Measurements from ENCODE around the gene SCART1.
"Not testable (repeated sequence)": the region's sequence is repeated elsewhere in the genome, so short reads cannot be mapped to it uniquely, and the experiment has no call there.

SCART1 gene

GRCh38 chr10:133474027-133474426 lies 20.3 kb downstream of the SCART1 start:
- no peak for DNase-seq (ENCODE audit: low read depth in 2 of 2)

GRCh38 chr10:133474665-133475424 lies 21.1 kb downstream of the SCART1 start:
- DNase-seq (ENCODE audit: low read depth in 2 of 2) = no peak

GRCh38 chr10:133475425-133475734 lies 21.6 kb downstream of the SCART1 start:
- DNase-seq (ENCODE audit: low read depth in 2 of 2) = no peak

- DNase-seq (ENCODE audit: low read depth in 2 of 2) = no peak
Measured at GRCh38 chr10:133475821-133476640, 22.3 kb downstream of the SCART1 start.

GRCh38 chr10:133476641-133476990 lies 22.9 kb downstream of the SCART1 start:
- DNase-seq (ENCODE audit: low read depth in 2 of 2) = no peak

- no peak for DNase-seq (ENCODE audit: low read depth in 2 of 2)
Measured at GRCh38 chr10:133481086-133481643, 27.4 kb downstream of the SCART1 start.

GRCh38 chr10:133481657-133482056 lies 27.9 kb downstream of the SCART1 start:
- no peak for DNase-seq (ENCODE audit: low read depth in 2 of 2)

- DNase-seq (ENCODE audit: low read depth in 2 of 2) = no peak
Measured at GRCh38 chr10:133484818-133485217, 31.1 kb downstream of the SCART1 start.

- DNase-seq (ENCODE audit: low read depth in 2 of 2) = no peak
Measured at GRCh38 chr10:133487085-133487484, 33.3 kb downstream of the SCART1 start.

GRCh38 chr10:133488354-133488753 lies 34.6 kb downstream of the SCART1 start:
- DNase-seq (ENCODE audit: low read depth in 2 of 2) = no peak

- DNase-seq (ENCODE audit: low read depth in 2 of 2) = no peak
Measured at GRCh38 chr10:133489816-133490588, 36.3 kb downstream of the SCART1 start.

GRCh38 chr10:133493562-133493961 lies 39.8 kb downstream of the SCART1 start:
- DNase-seq (ENCODE audit: low read depth in 2 of 2) = not testable (repeated sequence)

- not testable (repeated sequence) for DNase-seq (ENCODE audit: low read depth in 2 of 2)
Measured at GRCh38 chr10:133497363-133497762, 43.6 kb downstream of the SCART1 start.

- DNase-seq (ENCODE audit: low read depth in 2 of 2) = not testable (repeated sequence)
Measured at GRCh38 chr10:133499176-133499575, 45.4 kb downstream of the SCART1 start.

GRCh38 chr10:133500897-133501296 lies 47.2 kb downstream of the SCART1 start:
- not testable (repeated sequence) for DNase-seq (ENCODE audit: low read depth in 2 of 2)

GRCh38 chr10:133509700-133510099 lies 56.0 kb downstream of the SCART1 start:
- no peak for DNase-seq (ENCODE audit: low read depth in 2 of 2)

- DNase-seq (ENCODE audit: low read depth in 2 of 2) = no peak
Measured at GRCh38 chr10:133511408-133511807, 57.7 kb downstream of the SCART1 start.

- no peak for DNase-seq (ENCODE audit: low read depth in 2 of 2)
Measured at GRCh38 chr10:133511907-133512528, 58.3 kb downstream of the SCART1 start.

GRCh38 chr10:133515471-133515870 lies 61.7 kb downstream of the SCART1 start:
- DNase-seq (ENCODE audit: low read depth in 2 of 2) = no peak

- no peak for DNase-seq (ENCODE audit: low read depth in 2 of 2)
Measured at GRCh38 chr10:133516057-133516456, 62.3 kb downstream of the SCART1 start.

GRCh38 chr10:133518517-133518916 lies 64.8 kb downstream of the SCART1 start:
- not testable (repeated sequence) for DNase-seq (ENCODE audit: low read depth in 2 of 2)

Data from stimulated activated CD4-positive, alpha-beta T cell treated with anti-CD3 and anti-CD28 coated beads, Interleukin-12 subunit alpha, Interleukin-12 subunit beta, amount 100 ng/mL, for 24 hours (primary cell).